ENCODE data around the gene ABI2. TPM values are rescaled to one million over a fixed set of nuclear protein-coding genes. Genes with fewer than 3 reads are reported as not detected.
A peak's percentile ranks its signal among the peaks of the same experiment; 100 is the strongest.

Gene ABI2
- total and polyA plus RNA-seq, 2 donors from 2014 or later, result 26.7 to 66.6 TPM

GRCh38 chr2:203441463-203441862 lies 113.3 kb downstream of the ABI2 start:
- Histone ChIP-seq H3K4me1 (ENCODE audit: control insufficient read depth in 2 of 3, insufficient read depth in 2 of 3, low read depth in 1 of 3, low read length in 3 of 3) (peaks cover 0 to 7% (median 5%) of the 10 kb centered on the region in 3 donors), H3K27ac (ENCODE audit: low read depth in 2 of 2, low read length in 2 of 2) (no peak overlapping the region)
- intact Hi-C loops (cut with DNase I), result no loop called here

GRCh38 chr2:203442463-203442862 lies 114.3 kb downstream of the ABI2 start:
- no peaks in the 10 kb centered on the region for H3K27me3 ChIP-seq (ENCODE audit: control insufficient read depth, insufficient read depth, low read length)
- DNase-seq (peak in 1 of 5 donors; percentile 10), FAIRE-seq (no peak)
- peaks cover 0 to 7% (median 5%) of the 10 kb centered on the region in 3 donors for H3K4me1 ChIP-seq (ENCODE audit: control insufficient read depth in 2 of 3, insufficient read depth in 2 of 3, low read depth in 1 of 3, low read length in 3 of 3)
- H3K4me3 ChIP-seq (ENCODE audit: low read length in 3 of 3), result no peak overlapping the region
- intact Hi-C loops (cut with DNase I), result no loop called here
- no peak for TF ChIP-seq CTCF (IDR thresholded peaks at IDR 0.05; ENCODE audit: borderline replicate concordance, extremely low read depth, insufficient read depth)
- H3K36me3 ChIP-seq (ENCODE audit: control insufficient read depth in 2 of 3, insufficient read depth in 3 of 3, low read length in 3 of 3), result peaks cover 8 to 25% (median 17%) of the 10 kb centered on the region in 3 donors
- H3K9ac ChIP-seq (ENCODE audit: low read length in 3 of 3), result no peak overlapping the region
- H3K9me3 ChIP-seq (ENCODE audit: control insufficient read depth in 2 of 3, insufficient read depth in 1 of 3, low read length in 3 of 3), result no peaks in the 10 kb centered on the region
- H3K27ac ChIP-seq (ENCODE audit: low read depth in 2 of 2, low read length in 2 of 2), result no peak overlapping the region

More at GRCh38 chr2:203441463-203441862, 113.3 kb downstream of the ABI2 start:
- no peaks in the 10 kb centered on the region for H3K9me3 ChIP-seq (ENCODE audit: control insufficient read depth in 2 of 3, insufficient read depth in 1 of 3, low read length in 3 of 3)
- peaks cover 8 to 21% (median 19%) of the 10 kb centered on the region in 3 donors for H3K36me3 ChIP-seq (ENCODE audit: control insufficient read depth in 2 of 3, insufficient read depth in 3 of 3, low read length in 3 of 3)
- no peaks in the 10 kb centered on the region for H3K27me3 ChIP-seq (ENCODE audit: control insufficient read depth, insufficient read depth, low read length)
- no peak for TF ChIP-seq CTCF (IDR thresholded peaks at IDR 0.05; ENCODE audit: borderline replicate concordance, extremely low read depth, insufficient read depth)
- no peak overlapping the region for H3K4me3 ChIP-seq (ENCODE audit: low read length in 3 of 3)
- FAIRE-seq (no peak), DNase-seq (no peak)
- H3K9ac ChIP-seq (ENCODE audit: low read length in 3 of 3), result no peak overlapping the region

GRCh38 chr2:203444738-203445137 lies 116.5 kb downstream of the ABI2 start:
- intact Hi-C loops (cut with DNase I), result no loop called here

More at GRCh38 chr2:203444738-203445137, 116.5 kb downstream of the ABI2 start:
- TF ChIP-seq CTCF (IDR thresholded peaks at IDR 0.05; ENCODE audit: borderline replicate concordance, extremely low read depth, insufficient read depth), result no peak
- Histone ChIP-seq H3K9ac (ENCODE audit: low read length in 3 of 3) (no peak overlapping the region), H3K4me3 (ENCODE audit: low read length in 3 of 3) (no peak overlapping the region), H3K4me1 (ENCODE audit: control insufficient read depth in 2 of 3, insufficient read depth in 2 of 3, low read depth in 1 of 3, low read length in 3 of 3) (peaks cover 0 to 5% (median 0%) of the 10 kb centered on the region in 3 donors), H3K27ac (ENCODE audit: low read depth in 2 of 2, low read length in 2 of 2) (no peak overlapping the region), H3K9me3 (ENCODE audit: control insufficient read depth in 2 of 3, insufficient read depth in 1 of 3, low read length in 3 of 3) (no peaks in the 10 kb centered on the region), H3K36me3 (ENCODE audit: control insufficient read depth in 2 of 3, insufficient read depth in 3 of 3, low read length in 3 of 3) (peaks cover 4 to 27% (median 10%) of the 10 kb centered on the region in 3 donors), H3K27me3 (ENCODE audit: control insufficient read depth, insufficient read depth, low read length) (no peaks in the 10 kb centered on the region)
- DNase-seq (no peak), FAIRE-seq (no peak)

All from kidney (tissue), 14 donors.